Erythroblast (primary cell): Measurements from ENCODE around the gene SNAPC1.

ENCODE experiments used
- GATA1 ChIP-seq: IDR thresholded peaks from 2 replicates; pipeline ENCODE4 v1.6.1; 2011; ENCODE audit warnings: low read depth, mild to moderate bottlenecking, control low read depth, low read length, moderate library complexity
- POLR2A ChIP-seq: IDR thresholded peaks from 2 replicates; pipeline ENCODE4 v1.6.1; 2011; ENCODE audit warnings: mild to moderate bottlenecking, low read length

DNA sequence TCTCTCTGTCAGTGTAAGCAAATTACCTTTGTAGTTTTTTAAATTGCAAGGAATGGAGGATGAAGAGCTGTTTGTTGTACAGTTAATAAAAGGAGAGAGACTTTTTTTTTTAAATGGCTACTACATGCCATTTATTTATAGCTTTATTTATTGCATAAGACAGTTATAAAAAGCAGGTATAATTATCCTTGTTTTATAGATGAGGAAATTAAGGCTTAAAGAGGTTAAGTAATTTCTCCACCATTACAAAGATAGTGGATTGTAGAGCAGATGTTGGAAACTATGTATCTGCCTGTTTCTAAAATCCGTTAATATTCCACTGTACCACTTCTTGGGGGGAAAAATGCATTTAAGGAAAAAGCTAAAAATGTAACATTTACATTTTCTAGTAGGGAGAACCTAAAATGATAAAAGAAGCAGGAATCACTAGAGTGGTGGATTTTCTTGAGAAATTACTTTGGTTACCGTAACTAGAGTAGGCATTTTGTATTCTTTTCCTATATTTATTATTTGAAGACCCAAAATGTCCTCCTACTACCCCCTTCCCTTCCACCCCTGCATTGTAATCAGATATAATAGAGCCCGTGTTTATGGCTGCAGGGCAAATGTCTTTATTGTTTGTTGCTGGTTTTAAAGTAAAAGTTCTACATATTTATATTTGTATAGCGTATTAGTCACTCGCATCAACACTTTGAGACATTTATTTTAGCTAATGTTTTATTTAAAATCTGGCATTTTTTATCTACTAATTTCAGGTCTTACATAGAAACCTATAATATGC, 2.3 kb downstream of the SNAPC1 start:
- TF ChIP-seq POLR2A (no peak), GATA1 (no peak)
